ENCODE results near the gene DDI1. TPM values are rescaled to one million over a fixed set of nuclear protein-coding genes. Genes with fewer than 3 reads are reported as not detected.

DDI1 gene
- total and polyA plus RNA-seq, 9 of the 15 experiments (the other 6 are each of a cell fraction or from before 2014, with no cell fraction given) = not detected

DNA sequence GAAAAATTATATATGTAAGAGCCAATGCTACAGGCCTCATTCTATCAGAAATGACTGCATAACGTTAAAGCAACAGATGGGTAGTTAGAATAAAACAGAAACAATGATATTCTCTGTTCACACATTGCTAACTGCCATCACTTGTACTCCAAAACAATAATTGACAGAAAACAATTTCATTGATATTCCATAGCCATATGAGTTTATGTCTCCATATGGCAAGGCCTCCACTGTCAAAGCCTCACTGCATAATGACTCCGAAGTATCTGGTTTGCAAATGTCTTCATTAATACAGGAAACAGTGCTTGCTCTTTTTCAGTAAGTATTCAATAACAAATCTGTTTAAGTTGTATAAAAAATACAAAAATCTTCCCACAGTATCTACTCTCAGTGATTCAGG lies 9.9 kb downstream of the DDI1 start:
- FAIRE-seq (no peak), ATAC-seq (no peak), DNase-seq (ENCODE audit: extremely low read depth in 1 of 4, low spot score in 3 of 4) (no peak)
- ChIA-PET CTCF (ENCODE audit: low intra/inter-chr PET ratio) (no interaction called here), POLR2A (no interaction called here)
- no peak overlapping the region for H3K4me3 ChIP-seq
- no peaks in the 10 kb centered on the region for H3K36me3 ChIP-seq (ENCODE audit: control insufficient read depth, insufficient read depth, low read length)
- no peaks in the 10 kb centered on the region for H3K4me1 ChIP-seq (replicated peaks in 1 of 2; ENCODE audit: control insufficient read depth in 2 of 2, insufficient read depth in 2 of 2, low read length in 2 of 2)
- in situ Hi-C loops (cut with MboI) = no loop called here
- 9% methylated on average over 2 of the region's 2 CpGs for WGBS (ENCODE audit: insufficient coverage, low coverage, missing lambda C conversion rate)
- intact Hi-C loops (cut with micrococcal nuclease) = no loop called here
- TF ChIP-seq POLR2H (tag; IDR thresholded peaks at IDR 0.05; ENCODE audit: low read depth) = no peak
- no peak for TF ChIP-seq SMAD4 (CRISPR knock-in tag; conservative IDR thresholded peaks at IDR 0.05)
- no peak for TF ChIP-seq SNAPC5 (CRISPR knock-in tag; IDR thresholded peaks at IDR 0.05)
- TF ChIP-seq ZNF583 (CRISPR knock-in tag; IDR thresholded peaks at IDR 0.05) = no peak
- TF ChIP-seq THAP12 (CRISPR knock-in tag; IDR thresholded peaks at IDR 0.05) = no peak
- no peak for TF ChIP-seq GATAD2B (IDR thresholded peaks at IDR 0.05; ENCODE audit: borderline replicate concordance)
- no peaks in the 10 kb centered on the region for H3K79me2 ChIP-seq (ENCODE audit: control insufficient read depth, insufficient read depth, low read length)
- no peaks in the 10 kb centered on the region for H4K20me1 ChIP-seq (replicated peaks; ENCODE audit: control insufficient read depth, insufficient read depth, low read length)
- H3K27me3 ChIP-seq (ENCODE audit: control insufficient read depth in 2 of 2, insufficient read depth in 2 of 2, low read length in 2 of 2) = no peaks in the 10 kb centered on the region
- BruUV-seq (replicated peaks) = no TSS peak
- H3K4me2 ChIP-seq (ENCODE audit: insufficient read depth, low read length) = no peak overlapping the region
- no peak overlapping the region for H3K27ac ChIP-seq (ENCODE audit: extremely low read depth, low read depth, low read length)
- H2AFZ ChIP-seq (ENCODE audit: low read depth, low read length) = no peak overlapping the region
- H3K9ac ChIP-seq (ENCODE audit: insufficient read depth in 1 of 2, low read depth in 2 of 2, low read length in 2 of 2) = no peak overlapping the region
- H3K9me1 ChIP-seq (ENCODE audit: control insufficient read depth, insufficient read depth, low read length) = no peaks in the 10 kb centered on the region
- H3K9me3 ChIP-seq (replicated peaks; ENCODE audit: control insufficient read depth, insufficient read depth, low read depth, low read length) = no peaks in the 10 kb centered on the region
